DMS79 treated with DMSO at 0.1 percent for 48 hours (cell line): ENCODE results near the gene RUNDC3A.
A peak's percentile ranks its signal among the peaks of the same experiment; 100 is the strongest.
"Not testable (repeated sequence)": the region's sequence is repeated elsewhere in the genome, so short reads cannot be mapped to it uniquely, and the experiment has no call there.

ENCODE experiments used
- DNase-seq: peaks from one replicate; lab custom pipeline; 2025; lab: John Stamatoyannopoulos, UW

RUNDC3A gene

GRCh38 chr17:44318077-44318892 is 9.9 kb downstream of the RUNDC3A start:
- DNase-seq = no peak

- no peak for DNase-seq
Observed at GRCh38 chr17:44320066-44320465, 11.7 kb downstream of the RUNDC3A start.

- DNase-seq = no peak
Observed at GRCh38 chr17:44321246-44322120, 13.1 kb downstream of the RUNDC3A start.

GRCh38 chr17:44322236-44322895 is 14.0 kb downstream of the RUNDC3A start:
- no peak for DNase-seq

- DNase-seq = no peak
Observed at GRCh38 chr17:44323359-44324091, 15.1 kb downstream of the RUNDC3A start.

- no peak for DNase-seq
Observed at GRCh38 chr17:44324092-44324570, 15.7 kb downstream of the RUNDC3A start.

- DNase-seq = peak; percentile 81
Observed at GRCh38 chr17:44324571-44325275, 16.3 kb downstream of the RUNDC3A start, which contains the start of gene SLC25A39. TSS of gene SLC25A39 (minus strand) at chr17:44324823. CDS start at chr17:44323562, 1,261 bp downstream.

- DNase-seq = peak; percentile 87
Observed at GRCh38 chr17:44326861-44327444, 18.6 kb downstream of the RUNDC3A start.

- DNase-seq = no peak
Observed at GRCh38 chr17:44327715-44328449, 19.5 kb downstream of the RUNDC3A start.

- DNase-seq = not testable (repeated sequence)
Observed at GRCh38 chr17:44329516-44329915, 21.1 kb downstream of the RUNDC3A start.

- not testable (repeated sequence) for DNase-seq
Observed at GRCh38 chr17:44330263-44330662, 21.9 kb downstream of the RUNDC3A start.

- DNase-seq = peak; percentile 71
Observed at GRCh38 chr17:44331249-44331760, 22.9 kb downstream of the RUNDC3A start.

GRCh38 chr17:44333371-44333770 is 25.0 kb downstream of the RUNDC3A start:
- DNase-seq = no peak

- no peak for DNase-seq
Observed at GRCh38 chr17:44334315-44334714, 25.9 kb downstream of the RUNDC3A start.

GRCh38 chr17:44334727-44335126 is 26.3 kb downstream of the RUNDC3A start:
- DNase-seq = peak; percentile 14

GRCh38 chr17:44335564-44335963 is 27.2 kb downstream of the RUNDC3A start:
- DNase-seq = no peak

- DNase-seq = no peak
Observed at GRCh38 chr17:44335968-44336367, 27.6 kb downstream of the RUNDC3A start.

GRCh38 chr17:44338702-44339101 is 30.3 kb downstream of the RUNDC3A start:
- no peak for DNase-seq

- not testable (repeated sequence) for DNase-seq
Observed at GRCh38 chr17:44340553-44340952, 32.2 kb downstream of the RUNDC3A start.
